Neural cell (in vitro differentiated cells): ENCODE results near the gene OR4F15. TPM values are rescaled to one million over a fixed set of nuclear protein-coding genes. Genes with fewer than 3 reads are reported as not detected.

Experiments
- H2AFZ ChIP-seq: fragments of 200-600, 300-800 bp; sonication (generic), shearing (Covaris generic); 2 replicates; pipeline ENCODE4 v1.6.0; 2014; ENCODE audit warnings: low read depth, mild to moderate bottlenecking, antibody characterized with exemption, low read length, moderate library complexity
- H3F3A ChIP-seq: fragments of 200-600 bp; shearing (Covaris generic); 2 replicates; pipeline ENCODE4 v1.6.1; 2016; ENCODE audit warnings: mild to moderate bottlenecking, moderate library complexity, mixed read lengths, antibody characterized with exemption, low read length; ENCODE audit not compliant: insufficient read depth, poor library complexity, severe bottlenecking
- H3K27ac ChIP-seq: fragments of 200-600, 300-800 bp; sonication (generic), shearing (Covaris generic); 2 replicates; pipeline ENCODE4 v1.5.1; 2014; ENCODE audit warnings: mild to moderate bottlenecking, low read length, moderate library complexity
- H3K27me3 ChIP-seq: fragments of 300-800, 200-600 bp; sonication (generic), shearing (Covaris generic); 2 replicates; pipeline ENCODE4 v1.6.0; 2014; ENCODE audit warnings: mild to moderate bottlenecking, low read depth, low read length, moderate library complexity; ENCODE audit not compliant: insufficient read depth
- H3K36me3 ChIP-seq: fragments of 300-800, 200-600 bp; sonication (generic), shearing (Covaris generic); 2 replicates; pipeline ENCODE4 v1.5.1; 2014; ENCODE audit warnings: mild to moderate bottlenecking, antibody characterized with exemption, low read length, moderate library complexity; ENCODE audit not compliant: insufficient read depth
- H3K4me2 ChIP-seq: fragments of 300-800, 200-600 bp; sonication (generic), shearing (Covaris generic); 2 replicates; pipeline ENCODE4 v1.6.0; 2014; ENCODE audit warnings: mild to moderate bottlenecking, low read length
- H3K4me3 ChIP-seq: fragments of 300-800, 200-600 bp; sonication (generic), shearing (Covaris generic); 2 replicates; pipeline ENCODE4 v1.5.1; 2014; ENCODE audit warnings: mild to moderate bottlenecking, low read length, moderate library complexity
- H3K79me2 ChIP-seq: fragments of 200-600 bp; shearing (Covaris generic); replicated peaks from 2 replicates; pipeline ENCODE4 v1.6.0; 2014; ENCODE audit warnings: mild to moderate bottlenecking, low read length, moderate library complexity; ENCODE audit not compliant: insufficient read depth
- H3K9ac ChIP-seq: fragments of 300-800, 200-600 bp; sonication (generic), shearing (Covaris generic); 2 replicates; pipeline ENCODE4 v1.6.1; 2016; ENCODE audit warnings: mild to moderate bottlenecking, low read length, mixed read lengths
- H3K9me2 ChIP-seq: fragments of 200-600 bp; shearing (Covaris generic); 2 replicates; pipeline ENCODE4 v1.6.1; 2016; ENCODE audit warnings: mild to moderate bottlenecking, low read length, mixed read lengths; ENCODE audit not compliant: insufficient read depth
- H3K9me3 ChIP-seq: fragments of 200-600, 300-800 bp; sonication (generic), shearing (Covaris generic); 2 replicates; pipeline ENCODE4 v1.6.1; 2016; ENCODE audit warnings: mild to moderate bottlenecking, mixed run types, low read length, moderate library complexity, mixed read lengths
- H4K20me1 ChIP-seq: fragments of 200-600 bp; shearing (Covaris generic); 2 replicates; pipeline ENCODE4 v1.6.1; 2016; ENCODE audit warnings: mild to moderate bottlenecking, mixed run types; ENCODE audit not compliant: insufficient read depth
- EP300 ChIP-seq: fragments of 450-650 bp; conservative IDR thresholded peaks from 2 replicates; pipeline ENCODE4 v1.6.1; 2014; ENCODE audit warnings: antibody characterized with exemption, mild to moderate bottlenecking, moderate library complexity; ENCODE audit not compliant: poor library complexity, severe bottlenecking
- EZH2 ChIP-seq: fragments of 200-600, 300-800 bp; shearing (Covaris generic), sonication (generic); IDR thresholded peaks from 2 replicates; pipeline ENCODE4 v1.6.1; 2014; ENCODE audit warnings: antibody characterized with exemption, low read length, borderline replicate concordance, mild to moderate bottlenecking; ENCODE audit not compliant: insufficient read depth, poor library complexity, severe bottlenecking
- MXI1 ChIP-seq: fragments of 450-650 bp; conservative IDR thresholded peaks from 2 replicates; pipeline ENCODE4 v1.6.1; 2014; ENCODE audit warnings: antibody characterized with exemption, mild to moderate bottlenecking; ENCODE audit not compliant: poor library complexity, severe bottlenecking
- POLR2AphosphoS5 ChIP-seq: IDR thresholded peaks from 2 replicates; pipeline ENCODE4 v1.6.1; 2012
- RAD21 ChIP-seq: fragments of 450-650 bp; conservative IDR thresholded peaks from 2 replicates; pipeline ENCODE4 v1.6.1; 2014; ENCODE audit warnings: antibody characterized with exemption, mild to moderate bottlenecking, moderate library complexity
- SMC3 ChIP-seq: fragments of 450-650 bp; conservative IDR thresholded peaks from 2 replicates; pipeline ENCODE4 v1.6.1; 2014; ENCODE audit warnings: antibody characterized with exemption, mild to moderate bottlenecking, moderate library complexity; ENCODE audit not compliant: poor library complexity
- TAF1 ChIP-seq: IDR thresholded peaks from 2 replicates; pipeline ENCODE4 v1.6.1; 2012; ENCODE audit warnings: low read depth
- polyA plus RNA-seq: library from polyadenylated mRNA; depleted of rRNA; stranded (reverse); fragments of >200 nt; gene quantifications from 2 replicates; pipeline ENCODE4 v1.2.3, GENCODE V29; 2014
- TF ChIP-seq, protein P1 (sequence below): fragments of 450-650 bp; IDR thresholded peaks from 2 replicates; pipeline ENCODE4 v1.5.1; 2014; ENCODE audit warnings: antibody characterized with exemption, mild to moderate bottlenecking, moderate library complexity; ENCODE audit not compliant: poor library complexity, severe bottlenecking
- TF ChIP-seq, protein P2 (sequence below): IDR thresholded peaks from 2 replicates; pipeline ENCODE4 v1.6.1; 2012; ENCODE audit warnings: borderline replicate concordance

The OR4F15 gene
- polyA plus RNA-seq, 1 donor from 2014 or later: not detected

DNA sequence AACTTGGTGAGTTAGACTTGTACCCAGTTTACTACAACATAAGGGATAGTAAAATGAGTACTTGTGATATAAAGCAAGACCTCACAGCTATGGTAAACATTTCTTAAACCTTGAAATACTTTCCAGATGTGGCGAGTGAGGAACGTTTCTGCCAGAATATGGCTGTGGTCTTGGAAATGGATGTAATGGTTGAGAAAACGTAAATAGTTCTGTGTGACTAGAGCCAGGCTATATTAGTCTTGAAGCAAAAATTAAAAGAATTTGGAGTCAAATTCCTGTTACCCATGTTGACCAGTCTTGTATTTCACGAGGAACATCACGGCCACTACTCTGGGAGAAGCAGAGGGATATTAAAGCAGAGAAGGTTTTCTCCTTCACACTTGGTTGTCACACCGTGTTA lies 15.3 kb downstream of the OR4F15 start:
- Histone ChIP-seq H3K79me2 (no peaks in the 10 kb centered on the region), H3K27me3 (no peaks in the 10 kb centered on the region), H2AFZ (no peak overlapping the region), H3K4me2 (no peak overlapping the region), H3K9me3 (no peaks in the 10 kb centered on the region), H3K27ac (no peak overlapping the region), H3K36me3 (no peaks in the 10 kb centered on the region), H4K20me1 (no peaks in the 10 kb centered on the region), H3K9me2 (no peaks in the 10 kb centered on the region), H3F3A (no peaks in the 10 kb centered on the region), H3K4me3 (no peak overlapping the region), H3K9ac (no peak overlapping the region)
- TF ChIP-seq, protein P1, sequence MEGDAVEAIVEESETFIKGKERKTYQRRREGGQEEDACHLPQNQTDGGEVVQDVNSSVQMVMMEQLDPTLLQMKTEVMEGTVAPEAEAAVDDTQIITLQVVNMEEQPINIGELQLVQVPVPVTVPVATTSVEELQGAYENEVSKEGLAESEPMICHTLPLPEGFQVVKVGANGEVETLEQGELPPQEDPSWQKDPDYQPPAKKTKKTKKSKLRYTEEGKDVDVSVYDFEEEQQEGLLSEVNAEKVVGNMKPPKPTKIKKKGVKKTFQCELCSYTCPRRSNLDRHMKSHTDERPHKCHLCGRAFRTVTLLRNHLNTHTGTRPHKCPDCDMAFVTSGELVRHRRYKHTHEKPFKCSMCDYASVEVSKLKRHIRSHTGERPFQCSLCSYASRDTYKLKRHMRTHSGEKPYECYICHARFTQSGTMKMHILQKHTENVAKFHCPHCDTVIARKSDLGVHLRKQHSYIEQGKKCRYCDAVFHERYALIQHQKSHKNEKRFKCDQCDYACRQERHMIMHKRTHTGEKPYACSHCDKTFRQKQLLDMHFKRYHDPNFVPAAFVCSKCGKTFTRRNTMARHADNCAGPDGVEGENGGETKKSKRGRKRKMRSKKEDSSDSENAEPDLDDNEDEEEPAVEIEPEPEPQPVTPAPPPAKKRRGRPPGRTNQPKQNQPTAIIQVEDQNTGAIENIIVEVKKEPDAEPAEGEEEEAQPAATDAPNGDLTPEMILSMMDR: no peak
- no peak for TF ChIP-seq RAD21

DNA sequence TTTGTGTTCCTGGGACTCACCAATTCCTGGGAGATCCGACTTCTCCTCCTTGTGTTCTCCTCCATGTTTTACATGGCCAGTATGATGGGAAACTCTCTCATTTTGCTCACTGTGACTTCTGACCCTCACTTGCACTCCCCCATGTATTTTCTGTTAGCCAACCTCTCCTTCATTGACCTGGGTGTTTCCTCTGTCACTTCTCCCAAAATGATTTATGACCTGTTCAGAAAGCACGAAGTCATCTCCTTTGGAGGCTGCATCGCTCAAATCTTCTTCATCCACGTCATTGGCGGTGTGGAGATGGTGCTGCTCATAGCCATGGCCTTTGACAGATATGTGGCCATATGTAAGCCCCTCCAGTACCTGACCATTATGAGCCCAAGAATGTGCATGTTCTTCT lies 16.8 kb downstream of the OR4F15 start:
- H3K4me2 ChIP-seq: no peak overlapping the region
- H3K79me2 ChIP-seq: no peaks in the 10 kb centered on the region
- H3K9ac ChIP-seq: no peak overlapping the region
- no peaks in the 10 kb centered on the region for H4K20me1 ChIP-seq
- no peak overlapping the region for H2AFZ ChIP-seq
- H3K4me3 ChIP-seq: no peak overlapping the region
- no peaks in the 10 kb centered on the region for H3K9me3 ChIP-seq
- no peaks in the 10 kb centered on the region for H3K9me2 ChIP-seq
- no peaks in the 10 kb centered on the region for H3F3A ChIP-seq
- no peak for TF ChIP-seq RAD21
- TF ChIP-seq MXI1: no peak
- no peak for TF ChIP-seq SMC3
- TF ChIP-seq EP300: no peak
- TF ChIP-seq EZH2: no peak
- no peak for TF ChIP-seq TAF1
- TF ChIP-seq, protein P2, sequence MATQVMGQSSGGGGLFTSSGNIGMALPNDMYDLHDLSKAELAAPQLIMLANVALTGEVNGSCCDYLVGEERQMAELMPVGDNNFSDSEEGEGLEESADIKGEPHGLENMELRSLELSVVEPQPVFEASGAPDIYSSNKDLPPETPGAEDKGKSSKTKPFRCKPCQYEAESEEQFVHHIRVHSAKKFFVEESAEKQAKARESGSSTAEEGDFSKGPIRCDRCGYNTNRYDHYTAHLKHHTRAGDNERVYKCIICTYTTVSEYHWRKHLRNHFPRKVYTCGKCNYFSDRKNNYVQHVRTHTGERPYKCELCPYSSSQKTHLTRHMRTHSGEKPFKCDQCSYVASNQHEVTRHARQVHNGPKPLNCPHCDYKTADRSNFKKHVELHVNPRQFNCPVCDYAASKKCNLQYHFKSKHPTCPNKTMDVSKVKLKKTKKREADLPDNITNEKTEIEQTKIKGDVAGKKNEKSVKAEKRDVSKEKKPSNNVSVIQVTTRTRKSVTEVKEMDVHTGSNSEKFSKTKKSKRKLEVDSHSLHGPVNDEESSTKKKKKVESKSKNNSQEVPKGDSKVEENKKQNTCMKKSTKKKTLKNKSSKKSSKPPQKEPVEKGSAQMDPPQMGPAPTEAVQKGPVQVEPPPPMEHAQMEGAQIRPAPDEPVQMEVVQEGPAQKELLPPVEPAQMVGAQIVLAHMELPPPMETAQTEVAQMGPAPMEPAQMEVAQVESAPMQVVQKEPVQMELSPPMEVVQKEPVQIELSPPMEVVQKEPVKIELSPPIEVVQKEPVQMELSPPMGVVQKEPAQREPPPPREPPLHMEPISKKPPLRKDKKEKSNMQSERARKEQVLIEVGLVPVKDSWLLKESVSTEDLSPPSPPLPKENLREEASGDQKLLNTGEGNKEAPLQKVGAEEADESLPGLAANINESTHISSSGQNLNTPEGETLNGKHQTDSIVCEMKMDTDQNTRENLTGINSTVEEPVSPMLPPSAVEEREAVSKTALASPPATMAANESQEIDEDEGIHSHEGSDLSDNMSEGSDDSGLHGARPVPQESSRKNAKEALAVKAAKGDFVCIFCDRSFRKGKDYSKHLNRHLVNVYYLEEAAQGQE: no peak
- TF ChIP-seq, protein P1: no peak
- TF ChIP-seq POLR2AphosphoS5: no peak
- no peak overlapping the region for H3K27ac ChIP-seq
- H3K36me3 ChIP-seq: no peaks in the 10 kb centered on the region
- no peaks in the 10 kb centered on the region for H3K27me3 ChIP-seq
